ENCODE data around the gene FBRS.
A peak's percentile ranks its signal among the peaks of the same experiment; 100 is the strongest.
"Not testable (repeated sequence)": the region's sequence is repeated elsewhere in the genome, so short reads cannot be mapped to it uniquely, and the experiment has no call there.

FBRS gene

DNA sequence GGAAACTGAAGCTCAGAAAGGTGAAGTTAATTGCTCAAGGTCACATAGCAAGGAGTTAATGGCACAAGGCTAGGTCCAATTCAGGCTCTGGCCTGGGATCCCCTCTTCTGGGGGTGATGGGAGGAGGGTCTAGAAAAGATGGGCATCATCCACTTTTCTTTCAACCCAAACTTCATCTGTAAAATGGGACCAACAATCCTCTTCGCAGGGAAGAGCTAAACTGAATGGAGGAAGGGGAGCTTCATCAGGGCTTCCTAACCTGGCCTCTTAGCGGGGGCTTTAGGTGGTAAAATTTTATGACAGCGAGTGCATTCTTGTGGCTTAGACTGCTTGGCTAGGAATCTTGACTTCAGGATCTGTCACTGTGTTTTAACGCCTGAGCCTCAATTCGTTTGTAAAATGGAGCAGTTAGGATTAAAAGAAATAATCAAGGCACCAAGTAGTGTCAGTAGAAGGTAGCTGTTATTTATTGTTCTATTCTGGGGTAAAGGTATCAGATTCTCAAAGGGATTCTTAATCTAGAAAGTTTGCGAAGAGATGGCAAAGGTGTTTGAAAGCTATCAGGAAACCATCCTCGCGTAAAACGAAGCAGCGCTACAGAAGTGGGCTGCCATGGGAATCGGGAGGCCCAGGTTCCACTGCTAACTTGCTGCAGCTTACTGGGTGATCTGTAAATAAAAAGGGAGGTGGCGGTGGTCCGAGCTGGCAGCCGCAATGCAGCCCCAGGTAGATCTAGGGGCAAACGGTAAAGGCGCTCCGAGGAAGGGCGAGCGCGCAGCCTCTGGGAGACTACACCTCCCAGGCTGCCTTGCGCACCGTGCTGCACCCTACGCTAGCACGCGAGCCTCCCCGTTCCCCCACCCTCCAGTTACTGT, 39.3 kb downstream of the FBRS start:
- DNase-seq (ENCODE audit: low read depth in 1 of 2, low spot score in 1 of 2): no peak

DNA sequence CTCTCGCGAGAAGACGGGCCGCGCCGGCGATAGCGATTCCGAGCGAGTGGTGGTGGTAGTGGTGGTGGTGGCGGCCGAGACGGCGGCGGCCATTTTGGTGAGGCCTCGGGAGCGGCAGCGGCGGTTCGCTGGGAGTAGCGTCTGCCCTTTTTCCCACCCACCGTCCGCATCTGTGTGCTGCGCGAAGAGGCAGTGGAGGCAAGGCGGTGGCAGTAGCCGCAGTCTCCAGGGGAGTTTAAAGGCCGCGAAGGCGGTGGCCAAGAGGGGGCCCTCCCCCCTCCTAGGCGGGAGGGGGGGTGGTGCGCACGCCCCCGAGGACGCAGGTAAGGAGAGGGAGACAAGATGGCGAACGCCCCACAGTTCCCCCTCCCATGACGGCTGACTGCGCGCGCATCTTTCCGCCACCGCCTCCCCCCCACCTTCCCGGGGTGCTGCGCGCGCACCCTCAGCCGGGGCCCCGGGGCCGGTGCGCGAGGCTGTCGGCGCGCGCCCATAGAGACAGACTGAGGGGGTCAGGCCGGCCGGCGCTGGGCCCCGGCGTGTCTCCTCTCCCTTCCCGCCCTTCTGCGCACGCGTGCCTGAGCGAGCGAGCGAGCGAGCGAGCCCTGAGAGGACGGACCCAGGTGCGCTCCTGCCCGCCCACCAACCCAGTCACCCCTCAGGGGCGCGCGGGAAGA, 40.0 kb downstream of the FBRS start:
- peak; percentile 98 for DNase-seq (ENCODE audit: low read depth in 1 of 2, low spot score in 1 of 2)

DNA sequence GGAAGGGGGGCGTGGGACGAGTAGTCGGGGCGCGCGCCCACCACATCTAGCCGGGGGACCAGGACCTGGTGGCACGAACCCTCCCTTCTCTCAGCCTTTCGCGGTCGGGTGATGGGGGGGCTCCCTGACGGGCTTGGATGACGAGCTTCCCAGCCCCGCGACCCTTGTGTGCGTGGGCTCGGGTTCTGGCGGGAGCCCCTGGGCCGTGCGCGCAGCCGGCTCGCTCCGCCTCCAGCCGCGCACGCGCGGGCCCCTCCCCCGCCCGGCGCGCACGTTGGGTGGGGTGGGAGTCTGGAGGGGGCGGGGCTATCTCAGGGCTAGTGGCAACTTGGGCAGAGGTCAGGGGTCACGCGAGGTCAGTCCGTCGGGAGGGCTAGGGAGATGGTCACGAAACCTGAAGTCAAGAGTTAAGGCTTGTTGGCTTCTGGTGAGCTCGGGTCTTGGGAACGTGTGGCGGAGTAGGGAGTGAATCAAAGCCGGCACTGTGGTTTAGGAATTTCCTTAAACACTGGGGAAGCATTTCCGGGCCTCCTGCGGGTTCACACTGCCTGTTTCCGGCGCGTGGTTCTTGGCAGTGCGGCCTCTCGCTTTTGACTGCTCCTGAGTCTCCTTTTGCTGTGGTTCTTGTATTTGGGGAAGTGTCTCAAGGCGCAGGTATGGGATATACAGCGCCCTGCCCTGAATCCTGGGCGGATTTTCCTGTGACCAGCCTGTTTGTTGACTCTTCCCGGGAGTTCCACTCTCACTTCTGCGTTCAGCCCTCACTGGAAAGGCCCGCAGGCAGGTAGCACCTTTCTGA, 40.8 kb downstream of the FBRS start, which contains the start of gene SRCAP:
Gene SRCAP, plus strand, starts transcription at position 356 of the 799 bp plus-strand sequence. CDS start 1,654 bp downstream, outside the sequence.
- peak; percentile 53 to 73 for DNase-seq (ENCODE audit: low read depth in 1 of 2, low spot score in 1 of 2)

DNA sequence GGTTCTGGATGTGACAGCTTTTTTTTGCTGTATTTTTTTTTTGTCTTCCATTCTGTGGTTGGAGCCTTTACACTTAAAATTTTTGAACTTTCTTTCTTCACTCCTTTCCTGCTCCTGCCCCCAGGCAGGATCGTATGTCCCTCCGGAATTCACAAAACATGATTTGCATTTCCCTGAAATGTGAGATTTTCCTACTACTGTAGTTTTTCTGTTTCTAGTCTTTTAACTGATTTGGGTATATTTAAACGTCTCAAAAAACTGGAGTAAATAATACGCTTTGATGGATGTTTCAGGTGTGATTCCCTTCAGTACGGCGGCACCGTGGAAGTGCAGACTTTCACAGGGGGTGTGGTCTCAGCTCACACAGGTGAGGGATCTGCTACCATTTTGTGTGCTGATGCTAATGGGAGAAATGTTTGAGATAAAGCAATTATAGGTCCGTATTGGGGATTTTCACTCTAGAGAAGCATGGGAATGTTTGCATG, 41.4 kb downstream of the FBRS start:
- no peak for DNase-seq (ENCODE audit: low read depth in 1 of 2, low spot score in 1 of 2)

DNA sequence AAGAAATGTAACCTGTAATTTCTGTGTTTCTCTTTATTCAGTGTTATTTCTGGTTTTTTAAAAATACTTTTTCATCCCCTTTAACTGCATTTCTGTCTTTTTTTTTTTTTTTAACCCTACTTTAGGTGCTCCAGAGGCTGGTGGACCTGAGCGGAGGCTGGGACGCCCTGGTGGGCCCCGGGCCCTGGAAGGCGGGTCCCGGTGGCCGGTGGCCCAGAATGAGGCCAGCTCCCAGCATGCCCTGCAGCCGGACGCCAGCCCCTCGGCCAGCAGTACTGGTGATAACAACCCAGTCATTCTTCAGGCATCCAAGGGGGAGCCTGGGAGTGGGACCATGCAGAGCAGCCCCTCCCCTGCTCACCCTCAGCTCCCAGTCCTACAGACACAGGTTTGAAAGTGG, 42.3 kb downstream of the FBRS start:
- DNase-seq (ENCODE audit: low read depth in 1 of 2, low spot score in 1 of 2): no peak

DNA sequence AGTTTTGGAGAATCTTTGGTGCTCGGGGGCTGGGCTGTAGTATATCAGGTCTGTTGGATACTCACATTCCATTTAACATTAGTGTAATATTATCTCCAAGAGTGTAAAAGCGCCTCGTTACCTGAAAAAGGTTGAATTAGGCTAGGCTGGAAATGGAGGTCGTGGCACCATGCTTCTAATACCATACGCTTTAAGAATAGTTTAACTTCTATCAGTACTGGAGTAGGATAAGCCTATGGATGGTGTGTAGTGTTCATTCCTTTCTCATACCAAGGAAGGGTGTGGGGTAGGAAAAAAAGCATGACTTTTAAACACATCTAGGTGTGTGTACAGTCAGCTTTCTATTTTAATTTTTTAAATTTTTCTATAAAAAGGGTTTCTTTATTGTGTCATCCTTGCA, 42.7 kb downstream of the FBRS start:
- DNase-seq (ENCODE audit: low read depth in 1 of 2, low spot score in 1 of 2): no peak

DNA sequence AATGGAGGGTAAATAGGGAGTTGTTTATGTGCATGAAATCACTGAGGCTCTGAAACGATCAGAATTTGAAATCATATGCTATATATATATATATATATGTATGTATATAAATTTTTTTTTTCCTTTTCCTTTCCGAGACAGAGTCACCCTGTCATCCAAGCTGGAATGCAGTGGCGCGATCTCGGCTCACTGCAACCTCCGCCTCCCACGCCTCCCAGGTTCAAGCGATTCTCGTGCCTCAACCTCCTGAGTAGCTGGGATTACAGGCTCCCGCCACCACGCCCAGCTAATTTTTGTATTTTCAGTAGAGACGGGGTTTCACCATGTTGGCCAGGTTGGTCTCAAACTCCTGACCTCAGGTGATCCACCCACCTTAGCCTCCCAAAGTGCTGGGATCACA, 44.8 kb downstream of the FBRS start:
- not testable (repeated sequence) for DNase-seq (ENCODE audit: low read depth in 1 of 2, low spot score in 1 of 2)

DNA sequence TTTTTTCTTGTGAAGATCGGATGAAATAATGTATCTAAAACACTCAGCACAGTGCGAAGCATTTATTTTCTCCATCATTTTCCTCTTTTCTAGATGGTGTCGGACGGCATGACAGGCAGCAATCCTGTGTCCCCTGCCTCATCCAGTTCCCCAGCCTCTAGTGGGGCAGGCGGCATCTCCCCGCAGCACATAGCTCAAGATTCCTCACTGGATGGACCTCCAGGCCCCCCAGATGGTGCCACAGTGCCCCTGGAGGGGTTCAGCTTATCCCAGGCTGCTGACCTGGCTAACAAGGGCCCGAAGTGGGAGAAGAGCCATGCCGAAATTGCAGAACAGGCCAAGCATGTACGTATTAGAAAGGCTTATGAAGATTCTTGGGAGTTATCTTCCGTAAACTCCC, 45.7 kb downstream of the FBRS start:
- no peak for DNase-seq (ENCODE audit: low read depth in 1 of 2, low spot score in 1 of 2)

DNA sequence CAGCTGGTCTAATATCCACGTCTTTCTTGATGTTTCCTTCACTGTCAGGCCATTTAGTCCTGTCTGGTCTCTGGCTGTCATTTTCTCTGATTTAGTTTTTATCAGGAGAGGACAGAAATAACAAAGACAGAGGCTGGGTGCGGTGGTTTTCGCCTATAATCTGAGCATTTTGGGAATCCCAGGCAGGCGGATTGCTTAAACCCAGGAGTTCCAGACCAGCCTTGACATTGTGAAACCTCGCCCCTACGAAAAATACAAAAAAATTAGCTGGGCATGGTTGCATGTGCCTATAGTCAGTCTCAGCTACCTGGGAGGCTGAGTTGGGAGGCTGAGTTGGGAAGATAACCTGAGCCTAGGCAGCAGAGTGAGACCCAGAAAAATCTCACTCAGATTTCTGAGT, 47.8 kb downstream of the FBRS start:
- no peak for DNase-seq (ENCODE audit: low read depth in 1 of 2, low spot score in 1 of 2)

DNA sequence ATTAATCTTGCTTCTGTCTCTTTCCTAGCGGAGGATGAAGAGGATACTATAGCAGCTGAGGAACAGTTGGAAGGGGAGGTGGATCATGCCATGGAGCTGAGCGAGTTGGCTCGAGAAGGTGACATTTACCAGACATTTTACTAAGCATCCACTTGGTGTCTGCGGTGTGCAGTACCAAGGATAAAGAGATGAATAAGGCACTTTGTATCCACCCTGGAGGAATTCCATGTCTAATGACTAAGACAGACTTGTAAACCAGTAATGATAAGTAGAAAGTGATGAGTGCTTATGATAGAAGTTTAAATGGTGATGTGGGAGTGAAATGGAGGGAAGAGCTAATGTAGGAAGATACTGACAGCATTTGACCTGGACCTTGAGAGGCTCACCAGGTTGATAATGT, 52.7 kb downstream of the FBRS start:
- no peak for DNase-seq (ENCODE audit: low read depth in 1 of 2, low spot score in 1 of 2)

DNA sequence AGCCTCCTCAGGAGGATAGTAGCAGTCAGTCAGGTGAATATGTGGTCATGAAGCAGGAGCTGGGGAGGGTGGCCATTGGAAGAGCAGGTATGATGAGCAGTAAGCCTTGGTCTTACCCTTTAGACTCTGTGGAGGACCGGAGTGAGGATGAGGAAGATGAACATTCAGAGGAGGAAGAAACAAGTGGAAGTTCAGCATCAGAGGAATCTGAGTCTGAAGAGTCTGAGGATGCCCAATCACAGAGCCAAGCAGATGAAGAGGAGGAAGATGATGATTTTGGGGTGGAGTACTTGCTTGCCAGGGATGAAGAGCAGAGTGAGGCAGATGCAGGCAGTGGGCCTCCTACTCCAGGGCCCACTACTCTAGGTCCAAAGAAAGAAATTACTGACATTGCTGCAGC, 53.5 kb downstream of the FBRS start:
- DNase-seq (ENCODE audit: low read depth in 1 of 2, low spot score in 1 of 2): no peak

DNA sequence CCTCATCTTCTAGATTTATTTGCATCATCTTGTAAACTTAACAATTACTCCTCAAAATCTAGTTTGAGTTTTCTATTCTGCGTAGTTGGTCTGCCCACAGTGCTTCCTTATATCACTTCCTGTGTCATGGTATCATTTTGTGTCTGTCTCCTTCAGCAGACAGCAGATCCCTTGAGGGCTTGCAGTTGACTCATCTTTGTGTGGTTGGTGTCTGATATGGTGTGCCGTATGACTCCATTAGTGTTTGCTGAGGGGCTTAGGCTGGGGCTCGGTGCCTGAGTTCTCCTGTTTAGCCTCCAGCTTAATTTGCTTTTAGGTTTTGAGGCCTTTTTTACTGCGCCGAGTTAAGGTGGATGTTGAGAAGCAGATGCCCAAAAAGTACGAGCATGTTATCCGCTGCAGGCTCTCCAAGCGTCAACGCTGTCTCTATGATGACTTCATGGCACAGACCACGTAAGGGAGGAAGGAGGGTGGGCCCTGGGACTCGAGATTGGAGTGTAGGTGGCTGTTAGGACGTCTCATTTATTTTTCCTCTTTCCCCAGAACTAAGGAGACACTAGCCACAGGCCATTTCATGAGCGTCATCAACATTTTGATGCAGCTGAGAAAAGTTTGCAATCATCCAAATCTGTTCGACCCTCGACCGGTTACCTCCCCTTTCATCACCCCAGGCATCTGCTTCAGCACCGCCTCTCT, 57.7 kb downstream of the FBRS start:
- peak in 1 of 2 donors; percentile 10 for DNase-seq (ENCODE audit: low read depth in 1 of 2, low spot score in 1 of 2)

DNA sequence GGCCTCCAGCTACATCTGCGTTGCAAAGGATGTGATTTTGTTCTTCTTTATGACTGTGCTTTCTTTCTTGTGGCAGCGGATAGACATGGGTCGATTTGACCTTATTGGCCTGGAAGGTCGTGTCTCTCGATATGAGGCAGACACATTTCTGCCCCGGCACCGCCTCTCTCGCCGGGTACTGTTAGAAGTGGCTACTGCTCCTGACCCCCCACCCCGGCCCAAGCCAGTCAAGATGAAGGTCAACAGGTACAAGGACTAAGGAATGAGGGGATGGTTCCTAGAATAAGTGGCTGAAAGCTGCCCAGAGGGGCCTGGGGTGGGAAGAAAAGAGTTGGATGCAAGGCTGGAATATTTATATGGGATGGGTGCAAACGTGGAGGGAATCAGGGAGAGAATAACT, 61.9 kb downstream of the FBRS start:
- DNase-seq (ENCODE audit: low read depth in 1 of 2, low spot score in 1 of 2): no peak
